K562 (cell line): ENCODE data around the gene PLAAT3. TPM values are rescaled to one million over a fixed set of nuclear protein-coding genes. Genes with fewer than 3 reads are reported as not detected.

Experiments
- ATAC-seq: fragments of 200-7000 bp; cut with Tn5 transposase; 3 replicates; pipeline ENCODE4 v1.9.1; 2020; ENCODE audit warnings: moderate library complexity
- BruUV-seq: library from RNA; stranded (reverse); fragments of 400-500 nt; replicated peaks from 2 replicates; lab custom pipeline; 2021; lab: Mats Ljungman, UMichigan
- CTCF ChIA-PET: fragments of 300-600 bp; formaldehyde crosslinking; extraction: SDS; loops from one replicate; lab custom pipeline; 2021; ENCODE audit warnings: low intra/inter-chr PET ratio; lab: Yijun Ruan, JAX
- POLR2A ChIA-PET: fragments of 300-600, 350-650 bp; sonication (Branson Sonifier 250); formaldehyde crosslinking; extraction: SDS; loops from one replicate; lab custom pipeline; 2021; ENCODE audit warnings: antibody characterized with exemption, inconsistent platforms; lab: Yijun Ruan, JAX
- DNase-seq, 4 experiments: peaks; one replicate each; pipeline versions ENCODE4 v3.0.0 to v3.0.0-alpha.2; 2011 to 2018; ENCODE audit warnings: low spot score in 3 of 4, mixed read lengths in 3 of 4; ENCODE audit errors: extremely low read depth in 1 of 4
- FAIRE-seq: peaks from 2 replicates; lab custom pipeline; 2011; peaks lifted over from hg19 to GRCh38; lab: Jason Lieb, UNC
- H2AFZ ChIP-seq: 2 replicates; pipeline ENCODE4 v1.6.0; 2011; ENCODE audit warnings: low read depth, low read length, control low read depth, inconsistent platforms
- H3K27ac ChIP-seq: fragments of 200-600 bp; 3 replicates; pipeline ENCODE4 v1.8.0; 2011; ENCODE audit warnings: low read depth, mild to moderate bottlenecking, control low read depth, inconsistent platforms, low read length, moderate library complexity, mixed read lengths; ENCODE audit errors: extremely low read depth
- H3K27me3 ChIP-seq, 2 experiments: fragments of 300-600 bp in 1 of 2; 2 replicates in 1 of 2; 3 replicates in 1 of 2; pipeline versions ENCODE4 v1.6.0 to v1.8.0; 2011; ENCODE audit warnings: inconsistent platforms in 2 of 2, low read length in 2 of 2, mild to moderate bottlenecking in 1 of 2, mixed read lengths in 1 of 2, moderate library complexity in 1 of 2; ENCODE audit not compliant: control insufficient read depth in 2 of 2, insufficient read depth in 2 of 2
- H3K36me3 ChIP-seq: fragments of 300-600 bp; 3 replicates; pipeline ENCODE4 v1.8.0; 2011; ENCODE audit warnings: mild to moderate bottlenecking, low read length, inconsistent platforms; ENCODE audit not compliant: control insufficient read depth, insufficient read depth
- H3K4me1 ChIP-seq, 2 experiments: fragments of 200-600 bp in 1 of 2; replicated peaks in 1 of 2; 2 replicates in 1 of 2; 3 replicates in 1 of 2; pipeline versions ENCODE4 v1.5.1 to v1.8.0; 2011; ENCODE audit warnings: inconsistent platforms in 2 of 2, low read length in 2 of 2, mild to moderate bottlenecking in 1 of 2, mixed read lengths in 1 of 2, moderate library complexity in 1 of 2; ENCODE audit not compliant: control insufficient read depth in 2 of 2, insufficient read depth in 2 of 2
- H3K4me2 ChIP-seq: 2 replicates; pipeline ENCODE4 v1.6.1; 2011; ENCODE audit warnings: low read length, control low read depth, inconsistent platforms, mixed read lengths; ENCODE audit not compliant: insufficient read depth
- H3K4me3 ChIP-seq: fragments of 200-600 bp; sonication (generic), shearing (Covaris generic); 2 replicates; pipeline ENCODE4 v1.5.1; 2016; ENCODE audit warnings: control low read depth, inconsistent platforms
- H3K79me2 ChIP-seq: fragments of 200-600 bp; 3 replicates; pipeline ENCODE4 v1.8.0; 2011; ENCODE audit warnings: low read length, inconsistent platforms; ENCODE audit not compliant: control insufficient read depth, insufficient read depth
- H3K9ac ChIP-seq, 2 experiments: 2 replicates each; pipeline versions ENCODE4 v1.6.0 to v1.6.1; 2011; ENCODE audit warnings: low read depth in 2 of 2, low read length in 2 of 2, control low read depth in 1 of 2, inconsistent platforms in 1 of 2, mild to moderate bottlenecking in 1 of 2, mixed read lengths in 1 of 2; ENCODE audit not compliant: insufficient read depth in 1 of 2
- H3K9me1 ChIP-seq: one replicate; pipeline ENCODE4 v1.6.0; 2011; ENCODE audit warnings: inconsistent platforms, mild to moderate bottlenecking, low read length, moderate library complexity; ENCODE audit not compliant: control insufficient read depth, insufficient read depth
- H3K9me3 ChIP-seq: replicated peaks from 2 replicates; pipeline ENCODE4 v1.5.1; 2011; ENCODE audit warnings: low read depth, low read length, inconsistent platforms; ENCODE audit not compliant: control insufficient read depth, insufficient read depth
- H4K20me1 ChIP-seq: replicated peaks from 2 replicates; pipeline ENCODE4 v1.6.1; 2011; ENCODE audit warnings: low read length, inconsistent platforms, mixed read lengths; ENCODE audit not compliant: control insufficient read depth, insufficient read depth
- CREB1 ChIP-seq, 2 experiments: sonication (generic) in 1 of 2; formaldehyde crosslinking in 1 of 2; IDR thresholded peaks; 2 replicates each; pipeline versions ENCODE4 v1.6.1 to v1.8.0; 2012 to 2022; ENCODE audit warnings: inconsistent platforms in 1 of 2, mild to moderate bottlenecking in 1 of 2, missing genetic modification reagents in 1 of 2, moderate library complexity in 1 of 2
- EGR1 ChIP-seq: fragments of 450-650 bp; conservative IDR thresholded peaks from 2 replicates; pipeline ENCODE4 v1.6.1; 2017; ENCODE audit warnings: mild to moderate bottlenecking
- FOXM1 ChIP-seq, 2 experiments: fragments of 450-650 bp in 1 of 2; sonication (generic) in 1 of 2; formaldehyde crosslinking in 1 of 2; IDR thresholded peaks; 2 replicates each; pipeline versions ENCODE4 v1.6.1 to v1.9.0; 2017 to 2022; ENCODE audit warnings: low read depth in 2 of 2, mild to moderate bottlenecking in 2 of 2, missing genetic modification reagents in 1 of 2, moderate library complexity in 1 of 2
- HDAC6 ChIP-seq: IDR thresholded peaks from 2 replicates; pipeline ENCODE4 v1.6.1; 2012; ENCODE audit warnings: low read depth, mild to moderate bottlenecking, control low read depth, inconsistent platforms, low read length, moderate library complexity
- HNRNPK ChIP-seq: fragments of 200-400 bp; formaldehyde crosslinking; IDR thresholded peaks from one replicate; pipeline ENCODE4 v1.6.1; 2018; ENCODE audit warnings: mild to moderate bottlenecking, low read depth, low read length; ENCODE audit not compliant: poor library complexity, severe bottlenecking
- MNT ChIP-seq, 2 experiments: fragments of 450-650 bp; conservative IDR thresholded peaks; 2 replicates each; pipeline ENCODE4 v1.6.1; 2017; ENCODE audit warnings: mild to moderate bottlenecking in 2 of 2, moderate library complexity in 2 of 2
- MYC ChIP-seq, 2 experiments: fragments of 250-450 bp in 1 of 2; sonication (Bioruptor Pico) in 1 of 2; IDR thresholded peaks; 2 replicates each; pipeline versions ENCODE4 v1.5.1 to v1.6.1; 2012 to 2021; ENCODE audit warnings: low read depth in 2 of 2, borderline replicate concordance in 1 of 2, improper control_type of control experiment in 1 of 2, low read length in 1 of 2, mild to moderate bottlenecking in 1 of 2, moderate library complexity in 1 of 2
- NFATC3 ChIP-seq: fragments of 450-650 bp; IDR thresholded peaks from 2 replicates; pipeline ENCODE4 v1.6.1; 2017; ENCODE audit warnings: mild to moderate bottlenecking
- SIN3B ChIP-seq: fragments of 450-650 bp; IDR thresholded peaks from 2 replicates; pipeline ENCODE4 v1.6.1; 2017; ENCODE audit warnings: low read depth, mild to moderate bottlenecking, moderate library complexity
- TCF7L2 ChIP-seq: fragments of 150-350 bp; IDR thresholded peaks from 2 replicates; pipeline ENCODE4 v1.6.1; 2016; ENCODE audit warnings: low read depth, mild to moderate bottlenecking, low read length, moderate library complexity
- WHSC1 ChIP-seq: IDR thresholded peaks from one replicate; pipeline ENCODE4 v1.6.1; 2012; ENCODE audit warnings: low read length, control low read depth, inconsistent platforms
- YY1 ChIP-seq, 3 experiments: IDR thresholded peaks; 2 replicates each; pipeline ENCODE4 v1.6.1; 2011; ENCODE audit warnings: low read length in 2 of 3, mild to moderate bottlenecking in 2 of 3, moderate library complexity in 2 of 3, borderline replicate concordance in 1 of 3, control low read depth in 1 of 3, low read depth in 1 of 3; ENCODE audit not compliant: insufficient read depth in 3 of 3, insufficient replicate concordance in 2 of 3, control insufficient read depth in 1 of 3, insufficient read length in 1 of 3; ENCODE audit errors: extremely low read depth in 1 of 3
- ZNF12 ChIP-seq: sonication (generic); formaldehyde crosslinking; IDR thresholded peaks from 2 replicates; pipeline ENCODE4 v1.4.0; 2020; ENCODE audit warnings: mild to moderate bottlenecking, missing genetic modification reagents
- ZNF274 ChIP-seq: IDR thresholded peaks from 2 replicates; pipeline ENCODE4 v1.6.1; 2011; ENCODE audit warnings: low read depth, mild to moderate bottlenecking, low read length, moderate library complexity, borderline replicate concordance
- ZNF75A ChIP-seq: fragments of 450-650 bp; formaldehyde crosslinking; IDR thresholded peaks from 2 replicates; pipeline ENCODE4 v1.4.0; 2020; ENCODE audit warnings: mild to moderate bottlenecking
- ZSCAN29 ChIP-seq: fragments of 450-650 bp; IDR thresholded peaks from 2 replicates; pipeline ENCODE4 v1.6.1; 2017
- WGBS: fragments of 100-300 bp; shearing (Covaris generic); methylation state at CpG from one replicate; pipeline ENCODE4 v1.1.6; 2016; ENCODE audit warnings: low coverage, mixed read lengths; ENCODE audit not compliant: insufficient coverage; ENCODE audit errors: missing lambda C conversion rate; 5-methylcytosine and 5-hydroxymethylcytosine counted together
- in situ Hi-C: fragments of 300-500 bp; cut with MboI; formaldehyde crosslinking; loops from 4 replicates; pipeline ENCODE4 v1.15.0; 2018; ENCODE audit warnings: inconsistent platforms, mixed read lengths
- intact Hi-C: fragments of 100-400 bp; cut with micrococcal nuclease; formaldehyde crosslinking; loops from 2 replicates; pipeline ENCODE4 v1.14.2; 2022
- polyA plus RNA-seq, 8 experiments: library from polyadenylated mRNA; depleted of rRNA in 4 of 8; stranded (reverse) in 5 of 8; unstranded in 3 of 8; fragments of >200 nt; fragmentation: Nextera tagmentation in 2 of 8; fragmentation: Illumina TruSeq in 1 of 8; extraction: Ambion mirVana in 2 of 8; extraction: Trizol in 1 of 8; gene quantifications; 2 replicates each; pipeline versions ENCODE4 v1.2.1 to v1.2.3, GENCODE V29; 2011 to 2014; ENCODE audit warnings: inconsistent platforms in 1 of 8, missing spikeins in 1 of 8
- total RNA-seq, 7 experiments: library from RNA; depleted of rRNA in 6 of 7; stranded (reverse); fragments of >200 nt in 6 of 7; fragmentation: Illumina TruSeq in 2 of 7; extraction: Trizol in 2 of 7; gene quantifications; 2 replicates each; pipeline versions ENCODE4 v1.2.1 to v1.2.3, GENCODE V29; 2011 to 2021; ENCODE audit warnings: low replicate concordance in 1 of 7
- TF ChIP-seq, protein P1 (sequence below): sonication (generic); formaldehyde crosslinking; IDR thresholded peaks from 2 replicates; pipeline ENCODE4 v1.8.0; 2023; ENCODE audit warnings: mild to moderate bottlenecking, missing genetic modification reagents
- TF ChIP-seq, protein P2 (sequence below): fragments of 450-650 bp; IDR thresholded peaks from 2 replicates; pipeline ENCODE4 v1.6.1; 2014; ENCODE audit warnings: low read depth, mild to moderate bottlenecking, moderate library complexity, borderline replicate concordance

The PLAAT3 gene
- total and polyA plus RNA-seq, 9 of the 15 experiments (the other 6 are each of a cell fraction or from before 2014, with no cell fraction given) = 0.80 to 2.7 (median 1.4) TPM

DNA sequence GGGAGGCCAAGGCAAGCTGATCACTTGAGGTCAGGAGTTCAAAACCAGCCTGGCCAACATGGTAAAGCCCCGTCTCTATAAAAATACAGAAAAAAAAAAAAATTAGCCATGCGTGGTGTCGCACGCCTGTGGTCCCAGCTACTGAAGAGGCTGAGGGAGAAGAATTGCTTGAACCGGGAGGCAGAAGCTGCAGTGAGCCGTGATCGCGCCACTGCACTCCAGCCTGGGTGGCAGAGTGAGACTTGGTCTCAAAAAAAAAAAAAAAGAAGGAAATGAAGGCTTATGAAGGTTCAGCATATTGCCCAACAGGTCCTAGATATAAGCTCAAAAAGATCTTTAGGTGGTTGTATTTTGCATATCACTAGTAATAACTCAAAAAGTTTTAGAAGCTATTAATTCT, 46.7 kb upstream of the PLAAT3 start:
- peaks cover 15% of the 10 kb centered on the region; the same call in 1 of the 2 replicates for H4K20me1 ChIP-seq
- H3K9me1 ChIP-seq = no peaks in the 10 kb centered on the region
- no peak for ATAC-seq
- FAIRE-seq = no peak
- intact Hi-C loops (no loop called here), in situ Hi-C loops (no loop called here)
- 86% methylated on average over 6 of the region's 8 CpGs for WGBS
- no peak overlapping the region for H3K4me3 ChIP-seq
- H2AFZ ChIP-seq = no peak overlapping the region
- no peak for TF ChIP-seq HDAC6
- TF ChIP-seq, protein P1, sequence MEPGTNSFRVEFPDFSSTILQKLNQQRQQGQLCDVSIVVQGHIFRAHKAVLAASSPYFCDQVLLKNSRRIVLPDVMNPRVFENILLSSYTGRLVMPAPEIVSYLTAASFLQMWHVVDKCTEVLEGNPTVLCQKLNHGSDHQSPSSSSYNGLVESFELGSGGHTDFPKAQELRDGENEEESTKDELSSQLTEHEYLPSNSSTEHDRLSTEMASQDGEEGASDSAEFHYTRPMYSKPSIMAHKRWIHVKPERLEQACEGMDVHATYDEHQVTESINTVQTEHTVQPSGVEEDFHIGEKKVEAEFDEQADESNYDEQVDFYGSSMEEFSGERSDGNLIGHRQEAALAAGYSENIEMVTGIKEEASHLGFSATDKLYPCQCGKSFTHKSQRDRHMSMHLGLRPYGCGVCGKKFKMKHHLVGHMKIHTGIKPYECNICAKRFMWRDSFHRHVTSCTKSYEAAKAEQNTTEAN = no peak
- TF ChIP-seq HNRNPK = no peak
- TF ChIP-seq ZNF75A (CRISPR knock-in tag) = no peak
- TF ChIP-seq MNT (conservative IDR thresholded peaks at IDR 0.05) = no peak
- no peak for TF ChIP-seq ZNF12 (CRISPR knock-in tag)
- no peak for TF ChIP-seq TCF7L2
- TF ChIP-seq FOXM1 (IDR thresholded peaks at IDR 0.05; ENCODE audit: low read depth) = no peak
- TF ChIP-seq FOXM1 (CRISPR knock-in tag; IDR thresholded peaks at IDR 0.05; ENCODE audit: low read depth) = no peak
- no peak for TF ChIP-seq MYC (IDR thresholded peaks at IDR 0.05; ENCODE audit: low read depth, low read length)
- TF ChIP-seq MYC (CRISPR knock-in tag; IDR thresholded peaks at IDR 0.05; ENCODE audit: borderline replicate concordance, low read depth) = no peak
- no peak for TF ChIP-seq CREB1 (IDR thresholded peaks at IDR 0.05)
- no peak for TF ChIP-seq CREB1 (CRISPR knock-in tag; IDR thresholded peaks at IDR 0.05)
- no peak for TF ChIP-seq ZNF274
- TF ChIP-seq NFATC3 = no peak
- no peak for TF ChIP-seq SIN3B
- TF ChIP-seq EGR1 = no peak
- no peak for TF ChIP-seq WHSC1
- no peak for TF ChIP-seq YY1 (IDR thresholded peaks at IDR 0.05; ENCODE audit: borderline replicate concordance in 1 of 3, control insufficient read depth in 1 of 3, extremely low read depth in 1 of 3, insufficient read depth in 3 of 3, insufficient read length in 1 of 3, insufficient replicate concordance in 2 of 3, low read depth in 1 of 3, low read length in 2 of 3)
- no peak for TF ChIP-seq ZSCAN29
- TF ChIP-seq, protein P2, sequence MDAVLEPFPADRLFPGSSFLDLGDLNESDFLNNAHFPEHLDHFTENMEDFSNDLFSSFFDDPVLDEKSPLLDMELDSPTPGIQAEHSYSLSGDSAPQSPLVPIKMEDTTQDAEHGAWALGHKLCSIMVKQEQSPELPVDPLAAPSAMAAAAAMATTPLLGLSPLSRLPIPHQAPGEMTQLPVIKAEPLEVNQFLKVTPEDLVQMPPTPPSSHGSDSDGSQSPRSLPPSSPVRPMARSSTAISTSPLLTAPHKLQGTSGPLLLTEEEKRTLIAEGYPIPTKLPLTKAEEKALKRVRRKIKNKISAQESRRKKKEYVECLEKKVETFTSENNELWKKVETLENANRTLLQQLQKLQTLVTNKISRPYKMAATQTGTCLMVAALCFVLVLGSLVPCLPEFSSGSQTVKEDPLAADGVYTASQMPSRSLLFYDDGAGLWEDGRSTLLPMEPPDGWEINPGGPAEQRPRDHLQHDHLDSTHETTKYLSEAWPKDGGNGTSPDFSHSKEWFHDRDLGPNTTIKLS = no peak
- H3K27ac ChIP-seq = no peak overlapping the region
- CTCF ChIA-PET = no interaction called here
- no peaks in the 10 kb centered on the region for H3K27me3 ChIP-seq
- H3K9ac ChIP-seq = no peak overlapping the region; a peak in 1 of 4 replicates
- H3K4me1 ChIP-seq = peaks cover 2 to 10% of the 10 kb centered on the region in 2 experiments; a peak in 4 of 5 replicates
- no TSS peak for BruUV-seq
- no peaks in the 10 kb centered on the region for H3K9me3 ChIP-seq
- H3K36me3 ChIP-seq = peaks cover 23% of the 10 kb centered on the region; the same call in 2 of the 3 replicates
- no peak for DNase-seq
- no peak overlapping the region for H3K4me2 ChIP-seq
- POLR2A ChIA-PET = interaction anchor here (0.6 to 1.3 kb wide), 6 partner anchors 11 to 1295 kb away, joined by 3 to 4 read pairs (median 4); partner anchors contain the start of gene RTN3
- H3K79me2 ChIP-seq = peaks cover 70% of the 10 kb centered on the region
